HG03135 (cell line): ENCODE results near the gene CACNA2D1.

ENCODE experiments used
- ATAC-seq: cut with Tn5 transposase; IDR thresholded peaks from one replicate; pipeline ENCODE4 v1.9.1; 2021; ENCODE audit warnings: mild to moderate bottlenecking, moderate library complexity; ENCODE audit not compliant: unreplicated experiment

The CACNA2D1 gene

GRCh38 chr7:81902536-81902935 is 541.0 kb downstream of the CACNA2D1 start:
- no peak for ATAC-seq
